ENCODE results near the gene ERC1. TPM values are rescaled to one million over a fixed set of nuclear protein-coding genes. Genes with fewer than 3 reads are reported as not detected.

The ERC1 gene
- total and polyA plus RNA-seq, 2 donors from 2014 or later = 5.1 to 68.3 TPM

DNA sequence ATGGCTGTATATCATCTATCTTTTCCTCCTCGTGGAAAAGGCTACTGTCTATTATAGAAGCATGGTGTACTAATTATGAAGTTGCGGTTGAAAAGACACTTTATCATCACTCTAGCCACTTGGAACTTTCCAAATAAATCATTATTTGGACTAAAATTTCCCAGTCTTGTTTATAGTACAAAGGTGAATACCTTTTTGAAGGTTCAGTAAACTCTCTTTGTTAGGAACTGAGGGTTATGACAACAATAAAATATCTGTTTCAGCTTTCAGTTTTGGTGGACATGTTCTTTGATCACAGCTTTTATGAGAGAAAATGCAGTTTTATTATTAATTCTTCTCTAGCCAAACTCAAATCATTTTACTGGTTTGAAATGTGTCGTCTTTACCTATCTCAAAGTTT, 386.7 kb downstream of the ERC1 start:
- TF ChIP-seq, protein P1, sequence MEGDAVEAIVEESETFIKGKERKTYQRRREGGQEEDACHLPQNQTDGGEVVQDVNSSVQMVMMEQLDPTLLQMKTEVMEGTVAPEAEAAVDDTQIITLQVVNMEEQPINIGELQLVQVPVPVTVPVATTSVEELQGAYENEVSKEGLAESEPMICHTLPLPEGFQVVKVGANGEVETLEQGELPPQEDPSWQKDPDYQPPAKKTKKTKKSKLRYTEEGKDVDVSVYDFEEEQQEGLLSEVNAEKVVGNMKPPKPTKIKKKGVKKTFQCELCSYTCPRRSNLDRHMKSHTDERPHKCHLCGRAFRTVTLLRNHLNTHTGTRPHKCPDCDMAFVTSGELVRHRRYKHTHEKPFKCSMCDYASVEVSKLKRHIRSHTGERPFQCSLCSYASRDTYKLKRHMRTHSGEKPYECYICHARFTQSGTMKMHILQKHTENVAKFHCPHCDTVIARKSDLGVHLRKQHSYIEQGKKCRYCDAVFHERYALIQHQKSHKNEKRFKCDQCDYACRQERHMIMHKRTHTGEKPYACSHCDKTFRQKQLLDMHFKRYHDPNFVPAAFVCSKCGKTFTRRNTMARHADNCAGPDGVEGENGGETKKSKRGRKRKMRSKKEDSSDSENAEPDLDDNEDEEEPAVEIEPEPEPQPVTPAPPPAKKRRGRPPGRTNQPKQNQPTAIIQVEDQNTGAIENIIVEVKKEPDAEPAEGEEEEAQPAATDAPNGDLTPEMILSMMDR (IDR thresholded peaks at IDR 0.05; ENCODE audit: borderline replicate concordance, extremely low read depth, insufficient read depth) = no peak
- FAIRE-seq = no peak
- peaks cover 0 to 5% (median 0%) of the 10 kb centered on the region in 3 donors for H3K36me3 ChIP-seq (ENCODE audit: control insufficient read depth in 2 of 3, insufficient read depth in 3 of 3, low read length in 3 of 3)

DNA sequence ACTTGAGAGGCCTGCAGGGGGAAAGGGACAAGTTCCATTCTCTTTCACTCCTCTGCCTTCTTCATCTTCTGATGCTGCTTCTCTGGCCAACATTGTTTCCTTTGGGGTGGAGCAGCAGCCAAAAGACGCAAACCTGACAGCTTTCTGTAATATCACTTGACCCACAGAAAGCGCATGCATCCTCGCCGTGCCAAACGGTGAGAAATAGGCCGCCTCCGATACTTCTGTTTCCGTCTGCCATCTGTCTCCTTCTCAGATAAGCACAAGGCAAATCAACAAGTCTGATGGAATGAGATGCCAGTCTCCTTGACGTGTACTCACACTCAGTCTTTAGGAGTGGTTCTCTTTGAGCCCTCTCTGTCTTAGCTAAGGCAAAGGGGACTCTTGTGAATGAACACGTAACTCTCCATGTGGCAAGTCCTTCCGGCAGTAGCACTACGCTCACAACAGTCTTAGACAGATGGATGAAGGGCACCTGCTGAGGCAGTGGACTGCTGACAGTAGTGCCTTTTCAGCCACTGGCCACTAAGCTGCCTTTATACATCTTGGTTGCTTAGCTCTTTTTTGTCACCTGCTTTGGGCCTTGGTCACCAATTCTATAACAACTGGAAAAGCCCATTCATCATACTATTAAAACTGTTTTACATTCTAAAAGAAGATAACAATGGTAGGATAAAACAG, 389.3 kb downstream of the ERC1 start:
- TF ChIP-seq, protein P1 (IDR thresholded peaks at IDR 0.05; ENCODE audit: borderline replicate concordance, extremely low read depth, insufficient read depth) = no peak
- Histone ChIP-seq H3K36me3 (ENCODE audit: control insufficient read depth in 2 of 3, insufficient read depth in 3 of 3, low read length in 3 of 3) (peaks cover 0 to 5% (median 0%) of the 10 kb centered on the region in 3 donors), H3K9me3 (ENCODE audit: control insufficient read depth in 2 of 3, insufficient read depth in 1 of 3, low read length in 3 of 3) (no peaks in the 10 kb centered on the region), H3K27ac (ENCODE audit: low read depth in 2 of 2, low read length in 2 of 2) (no peak overlapping the region), H3K27me3 (ENCODE audit: control insufficient read depth, insufficient read depth, low read length) (no peaks in the 10 kb centered on the region), H3K4me1 (ENCODE audit: control insufficient read depth in 2 of 3, insufficient read depth in 2 of 3, low read depth in 1 of 3, low read length in 3 of 3) (no peaks in the 10 kb centered on the region), H3K9ac (ENCODE audit: low read length in 3 of 3) (no peak overlapping the region), H3K4me3 (ENCODE audit: low read length in 3 of 3) (no peak overlapping the region)
- no peak for DNase-seq
- FAIRE-seq = no peak
- intact Hi-C loops (cut with DNase I) = no loop called here

More for the DNA sequence above, 386.7 kb downstream of the ERC1 start:
- Histone ChIP-seq H3K27ac (ENCODE audit: low read depth in 2 of 2, low read length in 2 of 2) (no peak overlapping the region), H3K9ac (ENCODE audit: low read length in 3 of 3) (no peak overlapping the region), H3K4me3 (ENCODE audit: low read length in 3 of 3) (no peak overlapping the region), H3K9me3 (ENCODE audit: control insufficient read depth in 2 of 3, insufficient read depth in 1 of 3, low read length in 3 of 3) (no peaks in the 10 kb centered on the region), H3K4me1 (ENCODE audit: control insufficient read depth in 2 of 3, insufficient read depth in 2 of 3, low read depth in 1 of 3, low read length in 3 of 3) (no peaks in the 10 kb centered on the region), H3K27me3 (ENCODE audit: control insufficient read depth, insufficient read depth, low read length) (no peaks in the 10 kb centered on the region)
- intact Hi-C loops (cut with DNase I) = no loop called here
- no peak for DNase-seq

DNA sequence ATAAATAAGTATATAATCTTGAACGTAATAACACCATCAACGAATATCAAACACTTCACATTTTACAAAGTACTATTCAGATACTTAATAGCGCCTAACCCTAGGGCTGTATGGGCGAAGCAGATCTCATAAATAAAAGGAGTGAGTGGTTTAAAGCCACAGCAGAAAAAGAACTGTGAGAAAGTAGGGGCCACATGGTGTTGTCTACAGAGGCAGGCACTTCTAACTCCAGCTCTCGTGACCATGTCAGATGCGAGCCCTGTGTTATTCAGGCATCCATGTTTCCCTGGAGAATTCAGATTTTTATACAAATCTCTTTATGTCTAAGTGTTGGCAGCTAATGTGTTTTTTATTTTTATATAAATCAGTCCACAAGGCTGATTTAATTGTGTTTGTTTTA, 391.1 kb downstream of the ERC1 start:
- Histone ChIP-seq H3K27me3 (ENCODE audit: control insufficient read depth, insufficient read depth, low read length) (no peaks in the 10 kb centered on the region), H3K27ac (ENCODE audit: low read depth in 2 of 2, low read length in 2 of 2) (no peak overlapping the region), H3K9ac (ENCODE audit: low read length in 3 of 3) (no peak overlapping the region), H3K4me3 (ENCODE audit: low read length in 3 of 3) (no peak overlapping the region), H3K36me3 (ENCODE audit: control insufficient read depth in 2 of 3, insufficient read depth in 3 of 3, low read length in 3 of 3) (peaks cover 0 to 5% (median 0%) of the 10 kb centered on the region in 3 donors), H3K9me3 (ENCODE audit: control insufficient read depth in 2 of 3, insufficient read depth in 1 of 3, low read length in 3 of 3) (no peaks in the 10 kb centered on the region), H3K4me1 (ENCODE audit: control insufficient read depth in 2 of 3, insufficient read depth in 2 of 3, low read depth in 1 of 3, low read length in 3 of 3) (no peaks in the 10 kb centered on the region)
- TF ChIP-seq, protein P1 (IDR thresholded peaks at IDR 0.05; ENCODE audit: borderline replicate concordance, extremely low read depth, insufficient read depth) = no peak
- intact Hi-C loops (cut with DNase I) = no loop called here
- FAIRE-seq (no peak), DNase-seq (peak in 1 of 5 donors; percentile 15)

All from kidney (tissue), 14 donors.